Natural killer cell (primary cell): ENCODE measurements around the gene COG1. TPM values are rescaled to one million over a fixed set of nuclear protein-coding genes. Genes with fewer than 3 reads are reported as not detected.
A peak's percentile ranks its signal among the peaks of the same experiment; 100 is the strongest.

Source experiments
- ATAC-seq, 3 donors: fragments of 150-1000 bp in 2 of 3; fragments of 200-7000 bp in 1 of 3; cut with Tn5 transposase; 1 replicate in 1 of 3; 2 replicates in 2 of 3; pipeline ENCODE4 v1.10.0; 2021; ENCODE audit warnings: mild to moderate bottlenecking in 2 of 3, moderate library complexity in 2 of 3
- DNase-seq, 2 donors: peaks; one replicate each; pipeline versions ENCODE4 v3.0.0 to v3.0.0-alpha.2; 2013 to 2021; ENCODE audit warnings: mixed read lengths in 1 of 2
- H3K27ac ChIP-seq: one replicate; pipeline ENCODE4 v1.5.1; 2013; ENCODE audit warnings: mild to moderate bottlenecking, low read length
- H3K27me3 ChIP-seq: one replicate; pipeline ENCODE4 v1.6.1; 2013; ENCODE audit warnings: low read length; ENCODE audit not compliant: control insufficient read depth, insufficient read depth
- H3K36me3 ChIP-seq: one replicate; pipeline ENCODE4 v1.6.1; 2013; ENCODE audit warnings: low read length; ENCODE audit not compliant: control insufficient read depth, insufficient read depth
- H3K4me1 ChIP-seq: one replicate; pipeline ENCODE4 v1.6.1; 2013; ENCODE audit warnings: low read length; ENCODE audit not compliant: control insufficient read depth, insufficient read depth
- H3K4me3 ChIP-seq: one replicate; pipeline ENCODE4 v1.5.1; 2013; ENCODE audit warnings: low read length
- H3K9me3 ChIP-seq: one replicate; pipeline ENCODE4 v1.6.1; 2013; ENCODE audit warnings: low read length; ENCODE audit not compliant: control insufficient read depth, insufficient read depth
- H3K27ac Mint-ChIP-seq, 2 donors: one replicate each; pipeline ENCODE4 v1.8.0; 2022; ENCODE audit warnings: mild to moderate bottlenecking in 2 of 2, mixed read lengths in 2 of 2, moderate library complexity in 1 of 2
- H3K27me3 Mint-ChIP-seq, 2 donors: one replicate each; pipeline ENCODE4 v1.8.0; 2022; ENCODE audit warnings: low read depth in 2 of 2, mixed read lengths in 2 of 2
- H3K36me3 Mint-ChIP-seq: one replicate; pipeline ENCODE4 v1.8.0; 2022; ENCODE audit warnings: mixed read lengths
- H3K4me1 Mint-ChIP-seq, 2 donors: one replicate each; pipeline ENCODE4 v1.8.0; 2022; ENCODE audit warnings: mixed read lengths in 2 of 2
- H3K4me3 Mint-ChIP-seq: one replicate; pipeline ENCODE4 v1.8.0; 2022; ENCODE audit warnings: mild to moderate bottlenecking, moderate library complexity, mixed read lengths
- H3K9me3 Mint-ChIP-seq, 2 donors: one replicate each; pipeline ENCODE4 v1.8.0; 2022; ENCODE audit warnings: mixed read lengths in 2 of 2
- CTCF ChIP-seq: fragments of 200-600 bp; IDR thresholded peaks from one replicate; pipeline ENCODE4 v1.8.0; 2022; ENCODE audit warnings: antibody characterized with exemption
- WGBS: methylation state at CpG from one replicate; pipeline ENCODE4 v1.1.7; 2013; ENCODE audit warnings: missing lambda C conversion rate; ENCODE audit not compliant: insufficient coverage; 5-methylcytosine and 5-hydroxymethylcytosine counted together
- intact Hi-C: fragments of 100-400 bp; cut with micrococcal nuclease; formaldehyde crosslinking; loops from one replicate; pipeline ENCODE4 v1.14.2; 2022
- total RNA-seq, 4 donors: library from RNA; stranded (reverse); fragments of 120-200 nt in 1 of 4; gene quantifications; one replicate each; pipeline versions ENCODE4 v1.2.3 to v1.2.4, GENCODE V29; 2013 to 2022

The COG1 gene
- total RNA-seq, 3 donors from 2014 or later (not counting 1 experiment from before 2014, with no cell fraction given): 64.1 to 73.2 (median 68.3) TPM

DNA sequence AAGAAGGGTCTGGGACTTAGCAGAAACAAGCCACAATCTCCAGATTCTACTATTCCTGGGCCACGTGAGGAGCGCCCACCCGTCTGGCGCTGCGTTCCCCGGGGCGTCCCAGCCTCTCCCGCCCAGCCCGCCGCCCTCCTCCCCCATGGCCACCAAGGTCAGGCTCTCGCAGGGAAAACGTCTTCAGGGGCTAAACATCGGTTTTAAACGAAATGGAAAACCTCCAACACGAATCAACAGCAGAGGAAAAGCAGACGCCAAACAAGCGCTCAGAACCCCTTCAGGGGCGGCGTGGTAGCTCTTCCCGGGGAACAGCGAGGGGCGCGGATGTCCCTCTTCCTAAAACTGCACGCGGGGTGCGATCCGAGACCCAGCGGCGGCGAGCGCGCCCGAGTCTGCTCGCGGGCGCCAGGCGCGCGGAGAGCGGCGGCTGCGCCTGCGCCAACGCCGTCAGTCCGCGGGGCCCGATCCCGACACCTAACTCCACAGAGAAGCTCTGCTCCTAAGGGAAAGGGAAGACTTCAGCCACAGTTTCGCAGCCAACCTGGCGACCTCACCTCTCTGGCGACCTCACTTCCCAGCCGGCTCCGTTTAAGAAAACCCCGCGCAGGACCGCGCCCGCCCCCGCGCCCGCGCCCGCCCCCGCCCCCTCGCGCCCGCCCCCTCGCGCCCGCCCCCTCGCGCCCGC lies 505 bp upstream of the COG1 start:
- intact Hi-C loops: no loop called here
- peaks cover 2% of the 10 kb centered on the region for H3K36me3 Mint-ChIP-seq
- no peaks in the 10 kb centered on the region for H3K9me3 Mint-ChIP-seq
- under 1% methylated on average over 60 of the region's 74 CpGs for WGBS
- H3K27me3 Mint-ChIP-seq: no peaks in the 10 kb centered on the region
- peak overlapping the region; percentile 85 for H3K4me3 Mint-ChIP-seq
- Histone ChIP-seq H3K4me3 (peak overlapping the region; percentile 95), H3K27me3 (no peaks in the 10 kb centered on the region), H3K27ac (peak overlapping the region; percentile 82), H3K9me3 (no peaks in the 10 kb centered on the region), H3K36me3 (peaks cover 7% of the 10 kb centered on the region), H3K4me1 (peaks cover 19% of the 10 kb centered on the region)
- peak overlapping the region; percentile 85 to 93 for H3K27ac Mint-ChIP-seq
- no peak for TF ChIP-seq CTCF
- ATAC-seq (peak; percentile 75 to 84 (median 78)), DNase-seq (peak; percentile 68 to 83)
- peaks cover 16 to 23% of the 10 kb centered on the region in 2 donors for H3K4me1 Mint-ChIP-seq

- no peak for TF ChIP-seq CTCF
- ATAC-seq (no peak), DNase-seq (no peak)
- intact Hi-C loops: no loop called here
- H3K4me1 ChIP-seq: peaks cover 19% of the 10 kb centered on the region
- no peaks in the 10 kb centered on the region for H3K9me3 ChIP-seq
- no peaks in the 10 kb centered on the region for H3K27me3 Mint-ChIP-seq
- H3K4me3 ChIP-seq: no peak overlapping the region
- no peak overlapping the region for H3K27ac ChIP-seq
- H3K27ac Mint-ChIP-seq: no peak overlapping the region
- no peaks in the 10 kb centered on the region for H3K27me3 ChIP-seq
- H3K4me3 Mint-ChIP-seq: peak overlapping the region; percentile 75
- H3K9me3 Mint-ChIP-seq: no peaks in the 10 kb centered on the region
- WGBS: 85% methylated on average over 22 of the region's 22 CpGs
- H3K36me3 ChIP-seq: peaks cover 30% of the 10 kb centered on the region
- peaks cover 27 to 34% of the 10 kb centered on the region in 2 donors for H3K4me1 Mint-ChIP-seq
- H3K36me3 Mint-ChIP-seq: peaks cover 17% of the 10 kb centered on the region
These were observed 1.8 kb downstream of the COG1 start for GRCh38 chr17:73194514-73195222.

DNA sequence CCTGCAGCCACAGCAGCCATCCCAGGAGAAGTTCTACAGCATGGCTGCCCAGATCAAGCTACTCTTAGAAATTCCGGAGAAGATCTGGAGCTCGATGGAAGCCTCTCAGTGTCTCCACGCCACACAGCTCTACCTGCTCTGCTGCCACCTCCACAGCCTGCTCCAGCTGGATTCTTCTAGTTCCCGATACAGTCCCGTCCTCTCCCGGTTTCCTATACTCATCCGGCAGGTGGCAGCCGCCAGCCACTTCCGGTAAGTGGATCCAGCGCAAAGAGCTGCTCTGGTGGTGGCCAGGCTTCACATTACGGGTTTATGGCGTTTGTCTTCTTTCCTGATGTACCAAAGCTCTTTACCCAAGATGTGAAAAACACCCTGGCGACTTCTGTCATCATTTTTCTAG lies 3.6 kb downstream of the COG1 start:
- intact Hi-C loops: no loop called here
- DNase-seq (no peak), ATAC-seq (no peak)
- no peaks in the 10 kb centered on the region for H3K27me3 ChIP-seq
- Mint-ChIP-seq H3K27ac (peak overlapping the region; percentile 56 to 60), H3K27me3 (no peaks in the 10 kb centered on the region), H3K9me3 (no peaks in the 10 kb centered on the region), H3K4me1 (peaks cover 23 to 30% of the 10 kb centered on the region in 2 donors), H3K4me3 (peak overlapping the region; percentile 47), H3K36me3 (peaks cover 18% of the 10 kb centered on the region)
- no peak overlapping the region for H3K27ac ChIP-seq
- no peak overlapping the region for H3K4me3 ChIP-seq
- 88% methylated on average over 13 of the region's 13 CpGs for WGBS
- H3K4me1 ChIP-seq: peaks cover 15% of the 10 kb centered on the region
- H3K36me3 ChIP-seq: peaks cover 48% of the 10 kb centered on the region
- no peak for TF ChIP-seq CTCF
- H3K9me3 ChIP-seq: no peaks in the 10 kb centered on the region
